GM19397 (cell line): ENCODE results near the gene COL23A1.

Experiments
- ATAC-seq: cut with Tn5 transposase; IDR thresholded peaks from one replicate; pipeline ENCODE4 v1.9.1; 2021; ENCODE audit warnings: mild to moderate bottlenecking, moderate library complexity; ENCODE audit not compliant: unreplicated experiment

The COL23A1 gene

DNA sequence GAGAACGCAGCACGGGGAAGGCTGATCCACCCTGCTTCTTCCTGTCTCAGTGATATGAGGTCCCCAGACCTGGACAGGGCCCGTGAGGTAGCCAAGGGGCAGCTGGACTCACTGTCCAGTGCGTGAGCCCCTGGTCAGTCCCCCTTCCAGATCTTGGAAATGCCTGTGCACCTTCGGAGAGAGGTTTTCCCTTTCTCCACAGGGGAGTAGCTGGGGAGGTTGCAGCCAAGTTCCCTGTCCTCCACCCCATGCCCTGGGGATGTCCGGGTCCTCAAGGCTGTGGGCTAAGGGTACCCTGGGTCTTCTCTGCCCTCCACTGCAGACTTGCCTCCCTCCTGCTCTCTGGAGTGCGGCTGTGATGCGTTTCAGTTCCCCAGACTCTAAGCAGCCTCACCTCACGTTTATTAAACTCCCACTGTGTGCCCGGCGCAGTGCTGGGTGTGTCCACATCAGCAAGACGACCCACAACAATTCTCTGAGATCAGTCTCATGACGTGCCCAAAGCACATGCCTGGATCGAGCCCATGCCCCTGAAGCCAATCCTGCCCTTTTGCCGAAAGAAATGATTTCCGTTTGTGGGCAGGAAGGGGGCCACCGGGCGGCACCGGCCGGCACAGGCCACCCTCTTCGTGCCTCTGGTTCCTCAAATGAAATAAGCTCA, 256.2 kb downstream of the COL23A1 start:
- no peak for ATAC-seq

DNA sequence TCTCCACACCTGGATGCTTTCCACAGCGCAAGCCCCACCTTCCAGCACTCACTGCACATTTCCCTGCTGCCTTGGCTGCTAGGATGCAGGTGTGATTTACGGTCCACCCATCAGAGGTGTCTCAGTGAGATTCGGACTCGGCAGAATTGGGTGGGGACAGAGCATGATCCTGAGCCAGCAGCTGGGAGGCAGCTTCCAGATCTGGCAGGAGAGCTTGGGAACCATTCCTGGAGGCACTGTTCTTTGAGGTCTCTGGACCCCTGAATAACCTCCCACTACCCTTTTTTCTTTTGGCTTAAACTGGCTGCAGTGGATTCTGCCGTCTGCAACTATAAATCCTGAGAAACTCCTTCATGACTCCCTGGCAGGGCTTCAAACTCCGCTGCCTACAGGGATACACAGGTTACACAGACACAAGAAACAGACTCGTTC, 258.0 kb downstream of the COL23A1 start:
- ATAC-seq: no peak

DNA sequence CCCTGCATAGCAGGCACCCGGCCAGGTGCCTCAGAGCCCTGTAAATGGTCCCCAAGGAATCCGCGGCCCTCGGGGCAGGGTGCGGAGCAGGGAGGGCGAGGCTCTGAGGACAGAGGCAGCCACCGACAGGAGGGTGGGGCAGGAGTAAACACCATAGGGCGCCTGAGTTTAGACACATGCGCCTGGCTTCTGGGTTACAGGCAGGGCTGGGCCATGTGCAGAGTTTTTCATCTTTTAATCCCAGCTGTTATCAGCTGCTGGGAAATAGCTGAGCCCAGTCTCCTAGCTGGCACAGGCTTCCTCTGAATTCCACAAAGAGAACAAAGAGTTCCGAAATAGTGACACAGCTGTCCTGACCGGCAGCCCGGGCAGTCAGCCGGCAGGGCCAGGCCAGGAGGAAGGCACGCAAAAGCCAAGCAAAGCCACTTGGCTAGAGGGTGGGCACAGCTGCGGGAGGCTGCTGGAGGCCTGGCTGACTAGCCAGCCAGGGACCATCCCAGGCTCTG, 258.6 kb downstream of the COL23A1 start:
- no peak for ATAC-seq

GRCh38 chr5:178330791-178331404, 259.3 kb downstream of the COL23A1 start:
- no peak for ATAC-seq

- ATAC-seq: no peak
Measured at GRCh38 chr5:178328826-178329730, 261.1 kb downstream of the COL23A1 start.

DNA sequence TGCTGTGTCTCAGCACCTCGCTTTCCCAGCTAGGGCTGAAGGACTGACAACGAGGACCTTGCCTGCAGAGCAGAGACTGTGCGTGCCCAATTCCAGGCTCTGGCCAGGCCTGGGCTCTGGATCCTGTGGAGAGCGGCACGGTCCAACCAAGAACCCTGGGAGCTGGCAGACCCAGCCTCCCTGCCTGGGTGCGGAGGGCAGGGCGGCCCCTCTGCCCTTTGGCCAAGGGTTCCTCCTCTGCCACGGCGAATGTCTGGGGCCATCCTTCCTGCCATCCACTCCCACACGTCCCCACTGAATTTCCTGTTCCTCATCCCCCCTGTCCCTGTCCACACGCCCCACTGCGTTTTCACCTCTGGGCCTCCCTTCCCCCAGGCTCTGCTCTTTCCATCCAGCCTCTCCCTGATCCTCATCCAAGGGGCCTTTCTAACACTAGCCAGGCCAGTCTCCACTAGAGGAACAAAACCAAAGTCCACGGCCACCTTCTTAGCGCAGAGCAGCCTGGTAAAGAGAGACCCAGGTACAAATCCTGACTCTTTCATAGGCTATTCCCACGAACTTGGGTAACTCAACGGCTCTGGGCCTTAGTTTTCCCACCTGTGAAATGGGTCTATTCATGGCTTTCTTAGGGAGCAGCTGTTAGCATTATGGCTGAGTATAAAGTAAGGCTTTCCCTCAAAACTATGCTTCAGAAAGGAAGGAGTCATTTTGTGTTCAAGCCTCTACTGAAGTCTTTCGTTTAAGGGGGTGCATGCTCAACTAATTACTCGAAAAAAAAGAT, 262.1 kb downstream of the COL23A1 start:
- ATAC-seq: no peak

- no peak for ATAC-seq
Measured at GRCh38 chr5:178327446-178327845, 262.7 kb downstream of the COL23A1 start.

DNA sequence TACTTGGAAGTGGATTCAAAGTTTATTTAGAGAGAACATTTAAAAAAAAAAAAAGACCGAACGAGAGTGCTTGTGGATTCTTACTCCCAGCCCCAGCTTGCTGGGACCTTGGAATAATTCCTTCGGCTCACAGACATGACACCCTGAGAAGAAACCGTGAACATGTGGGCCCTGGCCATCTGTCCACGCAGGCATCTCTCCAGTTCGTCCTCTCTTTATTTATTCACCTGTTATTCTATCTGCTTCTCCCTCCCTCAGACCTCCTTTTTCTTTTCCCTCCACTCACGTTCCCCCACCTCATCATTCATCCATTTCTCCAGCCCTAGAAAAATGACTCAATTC, 263.8 kb downstream of the COL23A1 start:
- no peak for ATAC-seq

DNA sequence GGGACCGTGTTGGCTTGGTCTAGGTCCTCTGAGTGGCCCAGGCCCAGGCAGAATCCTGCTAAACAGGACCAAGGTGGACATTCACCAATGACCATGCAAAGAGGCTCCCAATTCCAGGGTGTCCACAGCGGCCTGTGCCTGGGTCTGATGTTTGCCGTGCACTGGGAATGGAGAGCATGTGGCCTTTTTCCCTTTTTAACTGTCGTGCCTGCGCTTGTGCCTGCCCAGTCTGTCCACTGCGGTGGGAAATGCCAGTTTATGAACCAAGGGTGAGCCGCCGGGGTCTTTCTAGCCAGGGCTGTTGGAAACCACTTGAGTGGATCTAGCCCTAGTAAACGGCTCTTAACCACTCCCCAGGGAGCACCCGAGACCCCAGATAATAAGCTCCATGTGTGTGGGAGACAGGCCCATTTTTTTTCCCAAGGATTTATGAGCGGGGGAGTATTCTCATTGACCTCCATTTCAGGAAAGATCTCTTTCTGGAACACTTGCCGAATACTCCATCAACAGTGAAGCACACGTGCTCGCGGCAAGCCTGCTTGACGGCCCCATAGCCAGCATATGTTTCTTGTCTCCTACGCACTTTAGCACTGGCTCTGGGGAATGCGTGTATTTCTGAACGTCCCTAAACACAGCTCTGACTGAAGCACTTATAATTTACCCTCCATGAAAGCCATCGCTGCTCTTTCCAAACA, 264.4 kb downstream of the COL23A1 start:
- no peak for ATAC-seq

GRCh38 chr5:178325311-178325678, 264.9 kb downstream of the COL23A1 start:
- ATAC-seq: no peak

- peak; percentile 52 for ATAC-seq
Measured at GRCh38 chr5:178324481-178325310, 265.5 kb downstream of the COL23A1 start.

GRCh38 chr5:178323961-178324360, 266.2 kb downstream of the COL23A1 start:
- peak; percentile 47 for ATAC-seq

- ATAC-seq: no peak
Measured at GRCh38 chr5:178323541-178323865, 266.7 kb downstream of the COL23A1 start.

DNA sequence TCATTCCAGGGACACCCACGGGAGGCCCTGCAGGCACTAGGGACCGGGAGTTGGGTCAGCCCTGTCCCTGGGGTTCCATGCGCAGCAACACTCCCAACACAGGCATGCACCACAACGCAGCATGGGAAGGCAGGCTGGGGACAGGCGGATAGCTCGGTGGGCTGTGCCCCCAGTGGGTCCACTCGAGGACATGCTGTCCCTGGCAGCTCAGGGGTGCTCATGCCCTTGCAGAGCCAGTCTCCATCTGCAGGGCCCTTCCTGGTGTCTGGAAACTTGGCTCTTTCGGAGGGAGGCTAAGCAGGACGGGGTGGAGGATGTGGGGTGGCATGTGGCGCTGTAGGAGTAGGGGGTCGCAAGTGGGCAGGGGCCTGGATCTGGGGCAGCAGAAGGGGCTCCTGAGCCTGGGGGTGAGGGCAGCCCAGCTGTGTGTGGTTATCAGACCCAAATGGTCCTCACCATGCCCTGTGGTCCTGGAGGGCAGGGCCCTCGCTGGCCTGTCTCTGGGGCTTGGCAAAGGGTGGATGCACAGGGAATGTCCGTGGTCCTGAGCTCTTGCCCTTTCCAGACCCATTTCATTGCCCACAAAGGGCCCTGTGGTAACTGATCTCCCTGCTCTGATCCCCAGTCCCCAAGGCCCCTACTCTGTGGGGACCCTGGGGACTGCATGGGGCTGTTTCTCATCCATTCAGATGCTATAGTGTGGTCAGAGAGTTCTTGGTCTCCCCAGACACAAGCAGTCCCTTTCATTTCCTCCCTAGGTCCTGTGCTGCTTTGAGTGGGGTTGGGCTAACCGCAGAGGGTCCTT, 267.3 kb downstream of the COL23A1 start:
- no peak for ATAC-seq

GRCh38 chr5:178320281-178320855, 269.8 kb downstream of the COL23A1 start:
- no peak for ATAC-seq

DNA sequence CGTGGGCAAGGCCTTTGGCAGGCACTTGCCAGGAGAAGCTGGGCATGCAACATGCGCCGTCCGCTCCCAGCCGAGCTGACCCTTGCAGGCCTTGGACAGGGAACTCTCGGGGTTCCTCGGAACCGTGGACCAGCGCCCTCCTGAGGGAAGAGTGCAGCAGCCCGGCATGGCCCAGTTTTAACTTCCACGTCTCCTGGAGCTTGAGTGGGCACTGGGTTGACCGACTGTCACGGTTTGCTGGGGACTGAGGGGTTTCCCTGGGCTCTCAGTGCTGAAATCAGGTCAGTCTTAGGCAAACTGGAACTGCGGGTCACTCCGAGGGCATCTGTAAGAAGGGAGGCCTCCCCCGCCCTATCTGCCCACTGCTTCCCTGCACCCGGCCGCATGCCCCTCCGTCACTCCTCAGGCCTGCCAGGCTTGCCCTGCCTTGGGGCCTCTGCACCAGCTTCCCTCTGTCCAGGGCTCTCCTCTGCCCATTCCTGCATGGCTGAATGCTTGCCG, 270.6 kb downstream of the COL23A1 start:
- no peak for ATAC-seq

- ATAC-seq: no peak
Measured at GRCh38 chr5:178318893-178319292, 271.3 kb downstream of the COL23A1 start.

DNA sequence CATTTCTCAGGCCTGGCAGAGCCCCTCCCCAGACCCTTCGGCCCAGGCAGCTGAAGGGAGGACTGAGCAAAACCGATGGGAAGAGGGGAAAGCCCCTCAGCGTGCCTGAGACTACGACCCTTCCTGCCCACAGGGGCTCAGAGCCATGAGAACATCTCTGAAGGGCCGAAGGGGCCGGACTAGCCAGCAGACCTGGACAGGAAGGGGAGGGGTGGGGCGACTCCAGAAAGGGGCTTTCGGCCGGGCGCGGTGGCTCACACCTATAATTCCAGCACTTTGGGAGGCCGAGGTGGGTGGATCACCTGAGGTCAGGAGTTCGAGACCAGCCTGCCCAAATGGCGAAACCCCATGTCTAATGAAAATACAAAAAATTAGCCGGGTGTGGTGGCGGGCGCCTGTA, 271.8 kb downstream of the COL23A1 start:
- ATAC-seq: no peak
